IMR-90 (cell line): ENCODE results near the gene EIF4ENIF1. TPM values are rescaled to one million over a fixed set of nuclear protein-coding genes. Genes with fewer than 3 reads are reported as not detected.

Source experiments
- ATAC-seq: fragments of 200-7000 bp; cut with Tn5 transposase; 2 replicates; pipeline ENCODE4 v1.9.1; 2020; ENCODE audit warnings: low read depth, mild to moderate bottlenecking, moderate library complexity
- BruUV-seq: library from RNA; stranded (reverse); fragments of 400-500 nt; replicated peaks from 2 replicates; lab custom pipeline; 2021; lab: Mats Ljungman, UMichigan
- CTCF ChIA-PET: fragments of 300-600 bp; formaldehyde crosslinking; extraction: SDS; loops from one replicate; lab custom pipeline; 2021; ENCODE audit warnings: antibody characterized with exemption; lab: Yijun Ruan, JAX
- POLR2A ChIA-PET: fragments of 300-600 bp; sonication (Branson Sonifier 250); formaldehyde crosslinking; loops from one replicate; lab custom pipeline; 2022; ENCODE audit warnings: antibody characterized with exemption; ENCODE audit not compliant: unreplicated experiment; lab: Charles Lee
- DNase-seq: peaks from one replicate; pipeline ENCODE4 v3.0.0; 2013
- H2AFZ ChIP-seq: replicated peaks from 2 replicates; pipeline ENCODE3; 2013; ENCODE audit warnings: low read length, mild to moderate bottlenecking; ENCODE audit not compliant: poor library complexity
- H2AK5ac ChIP-seq: 2 replicates; pipeline ENCODE4 v1.6.1; 2013; ENCODE audit warnings: low read depth, low read length, inconsistent platforms
- H2AK9ac ChIP-seq: replicated peaks from 2 replicates; pipeline ENCODE3; 2013; ENCODE audit warnings: mild to moderate bottlenecking, low read depth, low read length, moderate library complexity; ENCODE audit not compliant: poor library complexity
- H2BK120ac ChIP-seq: 2 replicates; pipeline ENCODE4 v1.6.1; 2013; ENCODE audit warnings: low read depth, low read length, inconsistent platforms
- H2BK15ac ChIP-seq: 3 replicates; pipeline ENCODE4 v1.6.1; 2013; ENCODE audit warnings: low read depth, low read length, inconsistent platforms
- H2BK20ac ChIP-seq: 2 replicates; pipeline ENCODE4 v1.6.1; 2013; ENCODE audit warnings: low read depth, mild to moderate bottlenecking, inconsistent platforms, low read length, moderate library complexity
- H2BK5ac ChIP-seq: 2 replicates; pipeline ENCODE4 v1.6.1; 2013; ENCODE audit warnings: mild to moderate bottlenecking, low read depth, low read length, inconsistent platforms; ENCODE audit not compliant: poor library complexity, severe bottlenecking
- H3K14ac ChIP-seq: replicated peaks from 2 replicates; pipeline ENCODE4 v1.6.1; 2013; ENCODE audit warnings: low read depth, low read length, inconsistent platforms
- H3K18ac ChIP-seq: 2 replicates; pipeline ENCODE4 v1.6.1; 2013; ENCODE audit warnings: low read depth, low read length, control low read depth
- H3K23ac ChIP-seq: 2 replicates; pipeline ENCODE4 v1.6.1; 2013; ENCODE audit warnings: low read depth, low read length, inconsistent platforms
- H3K27ac ChIP-seq: 2 replicates; pipeline ENCODE4 v1.5.1; 2013; ENCODE audit warnings: mild to moderate bottlenecking, control low read depth, low read length; ENCODE audit not compliant: insufficient read depth
- H3K27me3 ChIP-seq: 2 replicates; pipeline ENCODE4 v1.6.1; 2013; ENCODE audit warnings: low read length; ENCODE audit not compliant: control insufficient read depth, insufficient read depth
- H3K36me3 ChIP-seq: 2 replicates; pipeline ENCODE4 v1.6.1; 2013; ENCODE audit warnings: low read length, mixed read lengths; ENCODE audit not compliant: control insufficient read depth, insufficient read depth
- H3K4ac ChIP-seq: 2 replicates; pipeline ENCODE4 v1.6.1; 2013; ENCODE audit warnings: low read depth, low read length, inconsistent platforms
- H3K4me1 ChIP-seq: 2 replicates; pipeline ENCODE4 v1.6.1; 2013; ENCODE audit warnings: low read length, mixed read lengths; ENCODE audit not compliant: control insufficient read depth, insufficient read depth
- H3K4me2 ChIP-seq: 2 replicates; pipeline ENCODE4 v1.6.1; 2013; ENCODE audit warnings: low read depth, mild to moderate bottlenecking, control low read depth, low read length, moderate library complexity
- H3K4me3 ChIP-seq: 2 replicates; pipeline ENCODE4 v1.5.1; 2013; ENCODE audit warnings: low read depth, mild to moderate bottlenecking, control low read depth, low read length, moderate library complexity; ENCODE audit not compliant: insufficient read depth
- H3K56ac ChIP-seq: 2 replicates; pipeline ENCODE4 v1.6.1; 2013; ENCODE audit warnings: low read length, inconsistent platforms; ENCODE audit not compliant: insufficient read depth; ENCODE audit errors: extremely low read depth
- H3K79me1 ChIP-seq, 2 experiments: 2 replicates each; pipeline ENCODE4 v1.6.1; 2013; ENCODE audit warnings: low read length in 2 of 2, inconsistent platforms in 1 of 2, low read depth in 1 of 2
- H3K9ac ChIP-seq: 2 replicates; pipeline ENCODE4 v1.6.1; 2013; ENCODE audit warnings: low read depth, low read length, control low read depth
- H3K9me1 ChIP-seq: 2 replicates; pipeline ENCODE4 v1.6.1; 2013; ENCODE audit warnings: low read length, inconsistent platforms; ENCODE audit not compliant: insufficient read depth
- H3K9me3 ChIP-seq: 2 replicates; pipeline ENCODE4 v1.6.1; 2013; ENCODE audit warnings: low read length; ENCODE audit not compliant: control insufficient read depth, insufficient read depth
- H4K20me1 ChIP-seq: 2 replicates; pipeline ENCODE4 v1.6.1; 2013; ENCODE audit warnings: low read length, inconsistent platforms; ENCODE audit not compliant: insufficient read depth
- H4K5ac ChIP-seq: 2 replicates; pipeline ENCODE4 v1.6.1; 2013; ENCODE audit warnings: mild to moderate bottlenecking, low read depth, low read length, control low read depth
- H4K8ac ChIP-seq, 2 experiments: 2 replicates each; pipeline ENCODE4 v1.6.1; 2013; ENCODE audit warnings: low read depth in 2 of 2, low read length in 2 of 2, control low read depth in 1 of 2, inconsistent platforms in 1 of 2
- H4K91ac ChIP-seq: 2 replicates; pipeline ENCODE4 v1.6.1; 2013; ENCODE audit warnings: low read depth, low read length, inconsistent platforms; ENCODE audit not compliant: insufficient read depth
- CEBPB ChIP-seq: IDR thresholded peaks from 2 replicates; pipeline ENCODE4 v1.6.1; 2012; ENCODE audit warnings: low read depth, low read length, improper control_type of control experiment
- CHD1 ChIP-seq: IDR thresholded peaks from 2 replicates; pipeline ENCODE4 v1.6.1; 2012; ENCODE audit warnings: low read depth, low read length, improper control_type of control experiment
- MAZ ChIP-seq: IDR thresholded peaks from 2 replicates; pipeline ENCODE4 v1.6.1; 2012; ENCODE audit warnings: low read depth, mild to moderate bottlenecking, low read length, improper control_type of control experiment, moderate library complexity, borderline replicate concordance
- MXI1 ChIP-seq: IDR thresholded peaks from 2 replicates; pipeline ENCODE4 v1.6.1; 2012; ENCODE audit warnings: low read depth, mild to moderate bottlenecking, low read length, moderate library complexity, borderline replicate concordance
- POLR2A ChIP-seq: IDR thresholded peaks from 2 replicates; pipeline ENCODE4 v1.6.1; 2012; ENCODE audit warnings: mild to moderate bottlenecking, low read depth, low read length
- RAD21 ChIP-seq: IDR thresholded peaks from 2 replicates; pipeline ENCODE4 v1.6.1; 2012; ENCODE audit warnings: low read length, improper control_type of control experiment
- SMC3 ChIP-seq: fragments of 150-350 bp; IDR thresholded peaks from 2 replicates; pipeline ENCODE4 v1.6.1; 2016; ENCODE audit warnings: low read depth, mild to moderate bottlenecking, antibody characterized with exemption, low read length, moderate library complexity
- WGBS, 2 experiments: methylation state at CpG; one replicate each; pipeline versions ENCODE4 v1.1.5 to v1.1.7; 2013; ENCODE audit warnings: missing lambda C conversion rate in 2 of 2; ENCODE audit not compliant: insufficient read length in 1 of 2; ENCODE audit errors: extremely low coverage in 2 of 2; 5-methylcytosine and 5-hydroxymethylcytosine counted together
- dilution Hi-C: fragments of 300-500 bp; cut with HindIII; formaldehyde crosslinking; loops from one replicate; pipeline ENCODE4 v1.14.3; 2018; ENCODE audit warnings: low sequenced_read_pairs; ENCODE audit not compliant: unreplicated experiment
- in situ Hi-C: fragments of 300-500 bp; cut with MboI; formaldehyde crosslinking; loops from 3 replicates; pipeline ENCODE4 v1.14.3; 2019; ENCODE audit warnings: low sequenced_read_pairs, inconsistent platforms, mixed read lengths
- intact Hi-C: fragments of 100-400 bp; cut with micrococcal nuclease; formaldehyde crosslinking; loops from 2 replicates; pipeline ENCODE4 v1.10.0; 2022
- polyA plus RNA-seq, 3 experiments: library from polyadenylated mRNA; depleted of rRNA; stranded (reverse); fragments of >200 nt; gene quantifications; 2 replicates each; pipeline ENCODE4 v1.2.3, GENCODE V29; 2012; ENCODE audit warnings: low replicate concordance in 1 of 3
- total RNA-seq: library from RNA; depleted of rRNA; stranded (reverse); fragments of >200 nt; gene quantifications from 2 replicates; pipeline ENCODE4 v1.2.3, GENCODE V29; 2012
- TF ChIP-seq, protein P1 (sequence below): fragments of 150-350 bp; IDR thresholded peaks from 2 replicates; pipeline ENCODE4 v1.6.1; 2017; ENCODE audit warnings: mild to moderate bottlenecking, antibody characterized with exemption, low read length, low read depth

The EIF4ENIF1 gene
- total and polyA plus RNA-seq, 2 of the 4 experiments (the other 2 are of a cell fraction) = 14.7 to 16.0 TPM

DNA sequence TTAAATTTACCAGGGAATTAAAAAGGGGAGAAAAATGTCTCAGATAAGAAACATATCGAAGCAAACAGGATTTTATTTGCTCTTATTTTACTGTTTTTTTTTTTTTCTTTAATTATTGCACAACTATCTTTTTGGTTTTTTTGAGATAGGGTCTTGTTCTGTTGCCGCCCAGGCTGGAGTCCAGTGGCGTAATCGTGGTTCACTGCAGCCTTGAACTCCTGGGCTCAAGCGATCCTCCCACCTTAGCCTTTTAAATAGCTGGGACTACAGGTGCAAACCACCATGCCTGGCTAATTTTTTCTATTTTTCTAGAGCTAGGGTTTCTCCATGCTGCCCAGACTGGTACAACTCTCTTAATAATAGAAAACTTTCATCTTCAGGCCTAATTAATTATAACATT lies 57.7 kb downstream of the EIF4ENIF1 start:
- Histone ChIP-seq H2BK120ac (no peak overlapping the region), H3K4me2 (no peak overlapping the region), H2BK15ac (no peak overlapping the region), H2AFZ (no peak overlapping the region), H3K4me1 (no peaks in the 10 kb centered on the region), H3K23ac (no peak overlapping the region), H3K14ac (no peak overlapping the region), H3K9me1 (no peaks in the 10 kb centered on the region), H2AK5ac (no peak overlapping the region), H3K4ac (no peak overlapping the region), H3K9ac (no peak overlapping the region), H4K20me1 (no peaks in the 10 kb centered on the region), H3K27ac (no peak overlapping the region), H3K18ac (no peak overlapping the region), H4K91ac (no peak overlapping the region), H3K9me3 (no peaks in the 10 kb centered on the region), H2BK20ac (no peak overlapping the region), H3K79me1 (peaks cover 13 to 36% of the 10 kb centered on the region in 2 experiments), H3K4me3 (no peak overlapping the region), H3K27me3 (no peaks in the 10 kb centered on the region), H2AK9ac (no peak overlapping the region), H2BK5ac (no peak overlapping the region), H3K56ac (no peak overlapping the region), H4K5ac (no peak overlapping the region), H4K8ac (no peak overlapping the region), H3K36me3 (peaks cover 64% of the 10 kb centered on the region)
- in situ Hi-C loops (no loop called here), intact Hi-C loops (no loop called here), dilution Hi-C loops (no loop called here)
- no peak for ATAC-seq
- ChIA-PET CTCF (interaction anchor here (0.7 kb wide), 1 partner anchor 124 kb away, joined by 4 read pairs; no protein-coding TSS in a partner anchor), POLR2A (no interaction called here)
- TF ChIP-seq CHD1 = no peak
- TF ChIP-seq, protein P1, sequence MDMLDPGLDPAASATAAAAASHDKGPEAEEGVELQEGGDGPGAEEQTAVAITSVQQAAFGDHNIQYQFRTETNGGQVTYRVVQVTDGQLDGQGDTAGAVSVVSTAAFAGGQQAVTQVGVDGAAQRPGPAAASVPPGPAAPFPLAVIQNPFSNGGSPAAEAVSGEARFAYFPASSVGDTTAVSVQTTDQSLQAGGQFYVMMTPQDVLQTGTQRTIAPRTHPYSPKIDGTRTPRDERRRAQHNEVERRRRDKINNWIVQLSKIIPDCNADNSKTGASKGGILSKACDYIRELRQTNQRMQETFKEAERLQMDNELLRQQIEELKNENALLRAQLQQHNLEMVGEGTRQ = no peak
- TF ChIP-seq MXI1 = no peak
- TF ChIP-seq CEBPB = 0 out of 2 replicates have a peak, but pooled peaks have one; percentile 39
- TF ChIP-seq RAD21 = no peak
- no peak for TF ChIP-seq SMC3
- TF ChIP-seq MAZ = no peak
- no peak for TF ChIP-seq POLR2A
- no peak for DNase-seq
- WGBS, 2 experiments = 100% methylated on average over 1 of the region's 5 CpGs; no CpG with 5 or more reads in 1 of the 2 experiments
- no TSS peak for BruUV-seq
